SK-N-SH (cell line): ENCODE measurements around the gene AGO3. TPM values are rescaled to one million over a fixed set of nuclear protein-coding genes. Genes with fewer than 3 reads are reported as not detected.

ENCODE experiments used
- CTCF ChIA-PET: fragments of 300-600, 350-600 bp; formaldehyde crosslinking; extraction: SDS; loops from one replicate; lab custom pipeline; 2021; lab: Yijun Ruan, JAX
- POLR2A ChIA-PET: fragments of 350-600 bp; sonication (Branson Sonifier 250); formaldehyde crosslinking; extraction: SDS; loops from one replicate; lab custom pipeline; 2020; ENCODE audit warnings: antibody characterized with exemption, inconsistent platforms; lab: Yijun Ruan, JAX
- DNase-seq: peaks from one replicate; pipeline ENCODE4 v3.0.0; 2012
- H2AFZ ChIP-seq: fragments of 200-600 bp; sonication (generic); 2 replicates; pipeline ENCODE4 v1.8.1; 2016; ENCODE audit warnings: antibody characterized with exemption, mild to moderate bottlenecking, low read depth
- H3F3A ChIP-seq: fragments of 200-600 bp; sonication (generic); replicated peaks from 2 replicates; pipeline ENCODE3; 2016; ENCODE audit warnings: antibody characterized with exemption, mild to moderate bottlenecking; ENCODE audit not compliant: insufficient read depth
- H3K27ac ChIP-seq, 2 experiments: fragments of 200-500 bp in 1 of 2; fragments of 200-600 bp in 1 of 2; sonication (Bioruptor generic) in 1 of 2; sonication (generic), shearing (Covaris generic) in 1 of 2; 2 replicates each; pipeline versions ENCODE4 v1.5.1 to v1.6.1; 2014 to 2016; ENCODE audit warnings: low read depth in 2 of 2, inconsistent platforms in 1 of 2, low read length in 1 of 2, mild to moderate bottlenecking in 1 of 2, mixed read lengths in 1 of 2
- H3K27me3 ChIP-seq: fragments of 200-600 bp; sonication (generic), shearing (Covaris generic); 2 replicates; pipeline ENCODE4 v1.6.1; 2016; ENCODE audit warnings: mixed run types; ENCODE audit not compliant: insufficient read depth
- H3K36me3 ChIP-seq, 2 experiments: fragments of 200-500 bp in 1 of 2; fragments of 200-600 bp in 1 of 2; sonication (Bioruptor generic) in 1 of 2; sonication (generic) in 1 of 2; replicated peaks in 1 of 2; 2 replicates each; pipeline versions ENCODE3 to v1.5.1; 2014 to 2016; ENCODE audit warnings: low read length in 1 of 2, mild to moderate bottlenecking in 1 of 2; ENCODE audit not compliant: insufficient read depth in 2 of 2, control insufficient read depth in 1 of 2
- H3K4me1 ChIP-seq, 2 experiments: fragments of 200-500 bp in 1 of 2; fragments of 200-600 bp in 1 of 2; sonication (Bioruptor generic) in 1 of 2; sonication (generic), shearing (Covaris generic) in 1 of 2; 2 replicates each; pipeline versions ENCODE4 v1.5.1 to v1.6.1; 2014 to 2016; ENCODE audit warnings: low read depth in 1 of 2, low read length in 1 of 2, mixed run types in 1 of 2; ENCODE audit not compliant: insufficient read depth in 2 of 2, control insufficient read depth in 1 of 2
- H3K4me2 ChIP-seq: fragments of 200-600 bp; sonication (generic), shearing (Covaris generic); 2 replicates; pipeline ENCODE4 v1.6.1; 2017; ENCODE audit warnings: mixed run types
- H3K4me3 ChIP-seq, 2 experiments: fragments of 200-500 bp in 1 of 2; fragments of 200-600 bp in 1 of 2; sonication (Bioruptor generic) in 1 of 2; sonication (generic), shearing (Covaris generic) in 1 of 2; 2 replicates each; pipeline versions ENCODE4 v1.5.1 to v1.8.1; 2014 to 2016; ENCODE audit warnings: low read depth in 2 of 2, inconsistent platforms in 1 of 2, low read length in 1 of 2, mild to moderate bottlenecking in 1 of 2, mixed read lengths in 1 of 2, moderate library complexity in 1 of 2
- H3K79me2 ChIP-seq: fragments of 200-600 bp; sonication (generic); 2 replicates; pipeline ENCODE4 v1.8.1; 2017; ENCODE audit warnings: mild to moderate bottlenecking; ENCODE audit not compliant: insufficient read depth
- H3K9ac ChIP-seq: fragments of 200-600 bp; sonication (generic); 2 replicates; pipeline ENCODE4 v1.6.1; 2017; ENCODE audit warnings: mixed run types
- H3K9me2 ChIP-seq: fragments of 200-600 bp; sonication (generic); 2 replicates; pipeline ENCODE4 v1.6.1; 2017; ENCODE audit warnings: mixed run types
- H3K9me3 ChIP-seq: fragments of 200-600 bp; sonication (generic); 2 replicates; pipeline ENCODE4 v1.6.1; 2017; ENCODE audit warnings: mixed run types, mild to moderate bottlenecking, moderate library complexity
- H4K20me1 ChIP-seq: fragments of 200-600 bp; sonication (generic); 2 replicates; pipeline ENCODE4 v1.6.1; 2017; ENCODE audit warnings: mild to moderate bottlenecking, mixed run types; ENCODE audit not compliant: insufficient read depth
- CHD2 ChIP-seq: fragments of 150-350 bp; IDR thresholded peaks from 2 replicates; pipeline ENCODE4 v1.6.1; 2018; ENCODE audit warnings: low read length; ENCODE audit not compliant: partially characterized antibody
- ELF1 ChIP-seq: IDR thresholded peaks from 2 replicates; pipeline ENCODE4 v1.4.0; 2012
- EP300 ChIP-seq, 2 experiments: IDR thresholded peaks; 2 replicates each; pipeline versions ENCODE4 v1.4.0 to v1.6.1; 2012; ENCODE audit warnings: borderline replicate concordance in 1 of 2, low read depth in 1 of 2, low read length in 1 of 2
- EZH2phosphoT487 ChIP-seq: fragments of 200-600 bp; sonication (generic); IDR thresholded peaks from 2 replicates; pipeline ENCODE4 v1.6.1; 2017; ENCODE audit warnings: low read depth, mixed run types, mild to moderate bottlenecking, antibody characterized with exemption, moderate library complexity, borderline replicate concordance
- FOXM1 ChIP-seq: IDR thresholded peaks from 2 replicates; pipeline ENCODE4 v1.4.0; 2012; ENCODE audit warnings: low read depth, mild to moderate bottlenecking
- GATA2 ChIP-seq: sonication (generic); formaldehyde crosslinking; IDR thresholded peaks from 2 replicates; pipeline ENCODE4 v1.5.0; 2020; ENCODE audit warnings: mild to moderate bottlenecking, missing genetic modification reagents
- JUND ChIP-seq: IDR thresholded peaks from 2 replicates; pipeline ENCODE4 v1.4.0; 2012
- MEF2A ChIP-seq: IDR thresholded peaks from 2 replicates; pipeline ENCODE4 v1.4.0; 2012; ENCODE audit warnings: low read depth, borderline replicate concordance
- NRF1 ChIP-seq: IDR thresholded peaks from 2 replicates; pipeline ENCODE4 v1.6.1; 2012; ENCODE audit warnings: low read depth, mild to moderate bottlenecking, low read length
- RAD21 ChIP-seq: IDR thresholded peaks from 2 replicates; pipeline ENCODE4 v1.6.1; 2012; ENCODE audit warnings: mild to moderate bottlenecking, low read length
- RCOR1 ChIP-seq: fragments of 150-350 bp; IDR thresholded peaks from 2 replicates; pipeline ENCODE4 v1.6.1; 2017; ENCODE audit warnings: antibody characterized with exemption, low read length
- RFX5 ChIP-seq: IDR thresholded peaks from 2 replicates; pipeline ENCODE4 v1.6.1; 2012; ENCODE audit warnings: mild to moderate bottlenecking, improper control_type of control experiment, low read length
- RXRA ChIP-seq: IDR thresholded peaks from 2 replicates; pipeline ENCODE4 v1.4.0; 2012; ENCODE audit warnings: low read depth, mild to moderate bottlenecking, borderline replicate concordance
- TAF1 ChIP-seq: IDR thresholded peaks from 2 replicates; pipeline ENCODE4 v1.6.1; 2012; ENCODE audit warnings: low read depth, mild to moderate bottlenecking, low read length, moderate library complexity, borderline replicate concordance
- TCF12 ChIP-seq: IDR thresholded peaks from 2 replicates; pipeline ENCODE4 v1.4.0; 2012
- TEAD4 ChIP-seq: IDR thresholded peaks from 2 replicates; pipeline ENCODE4 v1.4.0; 2012; ENCODE audit warnings: mild to moderate bottlenecking, borderline replicate concordance; ENCODE audit not compliant: insufficient read depth
- YY1 ChIP-seq: IDR thresholded peaks from 2 replicates; pipeline ENCODE4 v1.4.0; 2012; ENCODE audit warnings: low read depth, mild to moderate bottlenecking
- WGBS: methylation state at CpG from one replicate; pipeline ENCODE4 v1.1.6; 2017; ENCODE audit warnings: low lambda C conversion rate; 5-methylcytosine and 5-hydroxymethylcytosine counted together
- polyA plus RNA-seq, 3 experiments: library from polyadenylated mRNA; depleted of rRNA; stranded (reverse); fragments of >200 nt; gene quantifications; 2 replicates each; pipeline ENCODE4 v1.2.3, GENCODE V29; 2012
- TF ChIP-seq, protein P1 (sequence below): IDR thresholded peaks from 2 replicates; pipeline ENCODE4 v1.4.0; 2012; ENCODE audit warnings: low read depth
- TF ChIP-seq, protein P2 (sequence below): fragments of 150-350 bp; IDR thresholded peaks from 2 replicates; pipeline ENCODE4 v1.6.1; 2016; ENCODE audit warnings: mild to moderate bottlenecking, low read depth, low read length
- TF ChIP-seq, protein P3 (sequence below): IDR thresholded peaks from 2 replicates; pipeline ENCODE4 v1.4.0; 2012; ENCODE audit warnings: low read depth, borderline replicate concordance
- TF ChIP-seq, protein P4 (sequence below): IDR thresholded peaks from 2 replicates; pipeline ENCODE4 v1.4.0; 2012; ENCODE audit warnings: low read depth, borderline replicate concordance
- TF ChIP-seq, protein P5 (sequence below): IDR thresholded peaks from 2 replicates; pipeline ENCODE4 v1.6.1; 2012; ENCODE audit warnings: mild to moderate bottlenecking, low read depth, low read length, moderate library complexity

AGO3 gene
- polyA plus RNA-seq, 1 of the 3 experiments (the other 2 are of a cell fraction), result 6.7 TPM

DNA sequence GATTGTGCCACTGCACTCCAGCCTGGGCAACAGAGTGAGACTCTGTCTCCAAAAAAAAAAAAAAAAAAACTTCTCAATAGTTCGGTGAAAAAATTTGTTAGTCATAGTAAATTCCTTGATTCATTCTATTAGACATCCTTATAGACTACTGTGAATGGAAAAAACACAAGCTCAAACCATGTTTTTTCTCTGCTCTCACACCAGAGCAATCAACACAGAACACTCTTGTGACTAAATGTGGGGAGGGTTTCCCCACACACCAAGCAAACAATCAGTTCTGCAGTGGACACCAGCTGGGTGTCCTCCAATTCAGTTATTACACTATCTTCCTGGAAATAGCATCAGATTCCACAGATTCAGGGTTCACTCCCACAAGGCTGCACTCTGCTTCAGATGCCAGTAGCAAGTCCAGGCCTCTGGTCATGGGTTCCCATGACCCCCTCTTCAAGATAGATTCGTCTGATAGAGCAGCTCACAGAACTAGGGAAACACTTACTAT, 83.9 kb downstream of the AGO3 start:
- no peak for TF ChIP-seq EZH2phosphoT487
- TF ChIP-seq FOXM1, result no peak
- TF ChIP-seq, protein P1, sequence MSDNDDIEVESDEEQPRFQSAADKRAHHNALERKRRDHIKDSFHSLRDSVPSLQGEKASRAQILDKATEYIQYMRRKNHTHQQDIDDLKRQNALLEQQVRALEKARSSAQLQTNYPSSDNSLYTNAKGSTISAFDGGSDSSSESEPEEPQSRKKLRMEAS, result no peak
- no peak for TF ChIP-seq MEF2A
- no peak for TF ChIP-seq RCOR1
- TF ChIP-seq TEAD4, result no peak
- TF ChIP-seq NRF1, result no peak
- no peaks in the 10 kb centered on the region for H3K9me2 ChIP-seq
- no peak for DNase-seq
- CTCF ChIA-PET, result interaction anchor here (0.6 kb wide), 1 partner anchor 82 kb away, joined by 3 read pairs; no protein-coding TSS in a partner anchor
- H2AFZ ChIP-seq, result no peak overlapping the region
- H3K36me3 ChIP-seq, result peaks cover 38 to 48% of the 10 kb centered on the region in 2 experiments
- H3K9ac ChIP-seq, result no peak overlapping the region
- no peaks in the 10 kb centered on the region for H3F3A ChIP-seq
- H3K9me3 ChIP-seq, result no peaks in the 10 kb centered on the region
- no peaks in the 10 kb centered on the region for H3K27me3 ChIP-seq
- POLR2A ChIA-PET, result no interaction called here
- no peak overlapping the region for H3K4me2 ChIP-seq
- 92% methylated on average over 2 of the region's 2 CpGs for WGBS
- no peaks in the 10 kb centered on the region for H3K4me1 ChIP-seq
- H3K79me2 ChIP-seq, result no peaks in the 10 kb centered on the region
- H4K20me1 ChIP-seq, result no peaks in the 10 kb centered on the region
- no peak overlapping the region for H3K4me3 ChIP-seq
- H3K27ac ChIP-seq, result no peak overlapping the region

DNA sequence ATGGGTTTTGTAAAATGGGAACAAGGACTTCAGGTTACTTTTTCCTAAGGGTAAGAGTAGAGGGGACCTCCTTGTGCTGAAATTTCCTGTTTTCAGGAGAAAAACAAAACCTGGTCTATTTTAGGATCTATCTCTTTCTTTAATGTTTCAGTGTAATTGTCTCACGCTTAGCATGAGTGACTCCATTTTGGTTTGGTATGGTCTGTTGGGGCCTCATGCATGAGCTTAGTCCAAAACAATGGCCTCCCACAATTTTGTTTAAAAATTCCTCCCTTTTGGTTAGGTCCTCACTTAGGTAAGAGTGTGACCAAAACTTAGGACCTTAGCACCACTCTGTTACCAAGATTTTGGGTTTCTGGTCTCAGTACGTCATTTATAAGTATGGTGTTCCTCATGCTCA, 85.8 kb downstream of the AGO3 start:
- no peaks in the 10 kb centered on the region for H3K79me2 ChIP-seq
- no peaks in the 10 kb centered on the region for H4K20me1 ChIP-seq
- no peak overlapping the region for H2AFZ ChIP-seq
- no peak overlapping the region for H3K4me2 ChIP-seq
- no peaks in the 10 kb centered on the region for H3K27me3 ChIP-seq
- CTCF ChIA-PET, result no interaction called here
- H3K9me2 ChIP-seq, result no peaks in the 10 kb centered on the region
- H3K4me3 ChIP-seq, result no peak overlapping the region
- peaks cover 2% of the 10 kb centered on the region for H3F3A ChIP-seq
- no peak overlapping the region for H3K27ac ChIP-seq
- H3K36me3 ChIP-seq, result peaks cover 32 to 51% of the 10 kb centered on the region in 2 experiments
- no peaks in the 10 kb centered on the region for H3K9me3 ChIP-seq
- DNase-seq, result no peak
- H3K4me1 ChIP-seq, result no peaks in the 10 kb centered on the region
- H3K9ac ChIP-seq, result no peak overlapping the region
- 96% methylated on average over 2 of the region's 2 CpGs for WGBS
- POLR2A ChIA-PET, result no interaction called here
- no peak for TF ChIP-seq CHD2
- no peak for TF ChIP-seq YY1
- TF ChIP-seq, protein P2, sequence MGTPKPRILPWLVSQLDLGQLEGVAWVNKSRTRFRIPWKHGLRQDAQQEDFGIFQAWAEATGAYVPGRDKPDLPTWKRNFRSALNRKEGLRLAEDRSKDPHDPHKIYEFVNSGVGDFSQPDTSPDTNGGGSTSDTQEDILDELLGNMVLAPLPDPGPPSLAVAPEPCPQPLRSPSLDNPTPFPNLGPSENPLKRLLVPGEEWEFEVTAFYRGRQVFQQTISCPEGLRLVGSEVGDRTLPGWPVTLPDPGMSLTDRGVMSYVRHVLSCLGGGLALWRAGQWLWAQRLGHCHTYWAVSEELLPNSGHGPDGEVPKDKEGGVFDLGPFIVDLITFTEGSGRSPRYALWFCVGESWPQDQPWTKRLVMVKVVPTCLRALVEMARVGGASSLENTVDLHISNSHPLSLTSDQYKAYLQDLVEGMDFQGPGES, result no peak
- TF ChIP-seq ELF1, result no peak
- no peak for TF ChIP-seq TAF1
- no peak for TF ChIP-seq RXRA
- no peak for TF ChIP-seq GATA2 (CRISPR knock-in tag)
- TF ChIP-seq TEAD4, result no peak
- TF ChIP-seq, protein P3, sequence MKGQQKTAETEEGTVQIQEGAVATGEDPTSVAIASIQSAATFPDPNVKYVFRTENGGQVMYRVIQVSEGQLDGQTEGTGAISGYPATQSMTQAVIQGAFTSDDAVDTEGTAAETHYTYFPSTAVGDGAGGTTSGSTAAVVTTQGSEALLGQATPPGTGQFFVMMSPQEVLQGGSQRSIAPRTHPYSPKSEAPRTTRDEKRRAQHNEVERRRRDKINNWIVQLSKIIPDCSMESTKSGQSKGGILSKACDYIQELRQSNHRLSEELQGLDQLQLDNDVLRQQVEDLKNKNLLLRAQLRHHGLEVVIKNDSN, result no peak
- no peak for TF ChIP-seq JUND
- TF ChIP-seq NRF1, result no peak
- TF ChIP-seq, protein P4, sequence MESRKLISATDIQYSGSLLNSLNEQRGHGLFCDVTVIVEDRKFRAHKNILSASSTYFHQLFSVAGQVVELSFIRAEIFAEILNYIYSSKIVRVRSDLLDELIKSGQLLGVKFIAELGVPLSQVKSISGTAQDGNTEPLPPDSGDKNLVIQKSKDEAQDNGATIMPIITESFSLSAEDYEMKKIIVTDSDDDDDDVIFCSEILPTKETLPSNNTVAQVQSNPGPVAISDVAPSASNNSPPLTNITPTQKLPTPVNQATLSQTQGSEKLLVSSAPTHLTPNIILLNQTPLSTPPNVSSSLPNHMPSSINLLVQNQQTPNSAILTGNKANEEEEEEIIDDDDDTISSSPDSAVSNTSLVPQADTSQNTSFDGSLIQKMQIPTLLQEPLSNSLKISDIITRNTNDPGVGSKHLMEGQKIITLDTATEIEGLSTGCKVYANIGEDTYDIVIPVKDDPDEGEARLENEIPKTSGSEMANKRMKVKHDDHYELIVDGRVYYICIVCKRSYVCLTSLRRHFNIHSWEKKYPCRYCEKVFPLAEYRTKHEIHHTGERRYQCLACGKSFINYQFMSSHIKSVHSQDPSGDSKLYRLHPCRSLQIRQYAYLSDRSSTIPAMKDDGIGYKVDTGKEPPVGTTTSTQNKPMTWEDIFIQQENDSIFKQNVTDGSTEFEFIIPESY, result no peak
- no peak for TF ChIP-seq RFX5
- TF ChIP-seq, protein P5, sequence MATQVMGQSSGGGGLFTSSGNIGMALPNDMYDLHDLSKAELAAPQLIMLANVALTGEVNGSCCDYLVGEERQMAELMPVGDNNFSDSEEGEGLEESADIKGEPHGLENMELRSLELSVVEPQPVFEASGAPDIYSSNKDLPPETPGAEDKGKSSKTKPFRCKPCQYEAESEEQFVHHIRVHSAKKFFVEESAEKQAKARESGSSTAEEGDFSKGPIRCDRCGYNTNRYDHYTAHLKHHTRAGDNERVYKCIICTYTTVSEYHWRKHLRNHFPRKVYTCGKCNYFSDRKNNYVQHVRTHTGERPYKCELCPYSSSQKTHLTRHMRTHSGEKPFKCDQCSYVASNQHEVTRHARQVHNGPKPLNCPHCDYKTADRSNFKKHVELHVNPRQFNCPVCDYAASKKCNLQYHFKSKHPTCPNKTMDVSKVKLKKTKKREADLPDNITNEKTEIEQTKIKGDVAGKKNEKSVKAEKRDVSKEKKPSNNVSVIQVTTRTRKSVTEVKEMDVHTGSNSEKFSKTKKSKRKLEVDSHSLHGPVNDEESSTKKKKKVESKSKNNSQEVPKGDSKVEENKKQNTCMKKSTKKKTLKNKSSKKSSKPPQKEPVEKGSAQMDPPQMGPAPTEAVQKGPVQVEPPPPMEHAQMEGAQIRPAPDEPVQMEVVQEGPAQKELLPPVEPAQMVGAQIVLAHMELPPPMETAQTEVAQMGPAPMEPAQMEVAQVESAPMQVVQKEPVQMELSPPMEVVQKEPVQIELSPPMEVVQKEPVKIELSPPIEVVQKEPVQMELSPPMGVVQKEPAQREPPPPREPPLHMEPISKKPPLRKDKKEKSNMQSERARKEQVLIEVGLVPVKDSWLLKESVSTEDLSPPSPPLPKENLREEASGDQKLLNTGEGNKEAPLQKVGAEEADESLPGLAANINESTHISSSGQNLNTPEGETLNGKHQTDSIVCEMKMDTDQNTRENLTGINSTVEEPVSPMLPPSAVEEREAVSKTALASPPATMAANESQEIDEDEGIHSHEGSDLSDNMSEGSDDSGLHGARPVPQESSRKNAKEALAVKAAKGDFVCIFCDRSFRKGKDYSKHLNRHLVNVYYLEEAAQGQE, result no peak
- no peak for TF ChIP-seq EP300 (IDR thresholded peaks at IDR 0.05; ENCODE audit: borderline replicate concordance in 1 of 2, low read depth in 1 of 2, low read length in 1 of 2)
- TF ChIP-seq RAD21, result no peak
- TF ChIP-seq TCF12, result no peak
